GM12878 (cell line): ENCODE results near the gene RAP1B. TPM values are rescaled to one million over a fixed set of nuclear protein-coding genes. Genes with fewer than 3 reads are reported as not detected.

Source experiments
- ASH2L ChIP-seq: fragments of 300-600, 200-600 bp; sonication (generic); IDR thresholded peaks from 2 replicates; pipeline ENCODE4 v1.6.1; 2017; ENCODE audit warnings: low read depth, mild to moderate bottlenecking, borderline replicate concordance
- BHLHE40 ChIP-seq, 2 experiments: fragments of 450-650 bp in 1 of 2; IDR thresholded peaks; 2 replicates each; pipeline ENCODE4 v1.6.1; 2011 to 2017; ENCODE audit warnings: low read depth in 2 of 2, borderline replicate concordance in 1 of 2, improper control_type of control experiment in 1 of 2, low read length in 1 of 2, mild to moderate bottlenecking in 1 of 2
- CBFB ChIP-seq: IDR thresholded peaks from 2 replicates; pipeline ENCODE4 v1.6.1; 2016; ENCODE audit warnings: antibody characterized with exemption, low read depth
- CEBPB ChIP-seq, 2 experiments: fragments of 150-350 bp in 1 of 2; IDR thresholded peaks; 2 replicates each; pipeline ENCODE4 v1.6.1; 2012 to 2014; ENCODE audit warnings: low read depth in 2 of 2, low read length in 2 of 2, borderline replicate concordance in 1 of 2, inconsistent platforms in 1 of 2
- CHD4 ChIP-seq: fragments of 200-600 bp; sonication (generic); IDR thresholded peaks from 2 replicates; pipeline ENCODE4 v1.6.1; 2016; ENCODE audit warnings: mild to moderate bottlenecking
- CREM ChIP-seq: IDR thresholded peaks from 2 replicates; pipeline ENCODE4 v1.6.1; 2014; ENCODE audit warnings: antibody characterized with exemption, low read depth
- EGR1 ChIP-seq, 2 experiments: IDR thresholded peaks; 1 replicate in 1 of 2; 2 replicates in 1 of 2; pipeline ENCODE4 v1.6.1; 2011 to 2012; ENCODE audit warnings: low read depth in 2 of 2, low read length in 2 of 2, borderline replicate concordance in 1 of 2, mild to moderate bottlenecking in 1 of 2, moderate library complexity in 1 of 2
- ESRRA ChIP-seq: IDR thresholded peaks from 2 replicates; pipeline ENCODE4 v1.6.1; 2012; ENCODE audit warnings: mild to moderate bottlenecking, low read length, improper control_type of control experiment
- FOXK2 ChIP-seq: fragments of 450-650 bp; IDR thresholded peaks from 2 replicates; pipeline ENCODE4 v1.6.1; 2017; ENCODE audit warnings: mild to moderate bottlenecking, moderate library complexity
- FOXM1 ChIP-seq: IDR thresholded peaks from 2 replicates; pipeline ENCODE4 v1.6.1; 2012; ENCODE audit warnings: low read depth, mild to moderate bottlenecking, inconsistent platforms, low read length, moderate library complexity
- HDGF ChIP-seq: fragments of 450-650 bp; IDR thresholded peaks from 2 replicates; pipeline ENCODE4 v1.6.1; 2016; ENCODE audit warnings: antibody characterized with exemption
- IKZF1 ChIP-seq: fragments of 450-650 bp; conservative IDR thresholded peaks from 2 replicates; pipeline ENCODE4 v1.6.1; 2017; ENCODE audit warnings: antibody characterized with exemption, mild to moderate bottlenecking
- JUND ChIP-seq: IDR thresholded peaks from 2 replicates; pipeline ENCODE4 v1.6.1; 2012; ENCODE audit warnings: low read depth, mild to moderate bottlenecking, low read length, improper control_type of control experiment, moderate library complexity
- MYB ChIP-seq: fragments of 150-350 bp; IDR thresholded peaks from 2 replicates; pipeline ENCODE4 v1.6.1; 2014; ENCODE audit warnings: mild to moderate bottlenecking, low read depth, low read length, borderline replicate concordance
- NFXL1 ChIP-seq: fragments of 450-650 bp; IDR thresholded peaks from 2 replicates; pipeline ENCODE4 v1.6.1; 2017; ENCODE audit warnings: antibody characterized with exemption, mild to moderate bottlenecking, borderline replicate concordance
- NFYB ChIP-seq: IDR thresholded peaks from 2 replicates; pipeline ENCODE4 v1.6.1; 2011; ENCODE audit warnings: low read depth, mild to moderate bottlenecking, low read length, improper control_type of control experiment, moderate library complexity; ENCODE audit not compliant: insufficient read depth
- NRF1 ChIP-seq: conservative IDR thresholded peaks from 2 replicates; pipeline ENCODE4 v1.6.1; 2011; ENCODE audit warnings: mild to moderate bottlenecking, low read depth, low read length, improper control_type of control experiment
- RAD51 ChIP-seq: fragments of 450-650 bp; IDR thresholded peaks from 2 replicates; pipeline ENCODE4 v1.6.1; 2016; ENCODE audit warnings: moderate library complexity, mild to moderate bottlenecking, inconsistent platforms
- RB1 ChIP-seq: fragments of 450-650 bp; formaldehyde crosslinking; IDR thresholded peaks from 2 replicates; pipeline ENCODE4 v1.6.1; 2017; ENCODE audit warnings: mild to moderate bottlenecking, borderline replicate concordance
- RELA ChIP-seq: fragments of 450-650 bp; IDR thresholded peaks from 2 replicates; pipeline ENCODE4 v1.8.0; 2014; ENCODE audit warnings: borderline replicate concordance; ENCODE audit not compliant: partially characterized antibody
- SIX5 ChIP-seq: IDR thresholded peaks from 2 replicates; pipeline ENCODE4 v1.6.1; 2011; ENCODE audit warnings: mild to moderate bottlenecking, low read depth, low read length, moderate library complexity; ENCODE audit not compliant: severe bottlenecking
- SP1 ChIP-seq: IDR thresholded peaks from one replicate; pipeline ENCODE4 v1.6.1; 2011; ENCODE audit warnings: low read depth, low read length
- ZZZ3 ChIP-seq: IDR thresholded peaks from 2 replicates; pipeline ENCODE4 v1.6.1; 2011; ENCODE audit warnings: low read depth; ENCODE audit not compliant: control insufficient read depth, insufficient read length
- polyA plus RNA-seq, 11 experiments: library from polyadenylated mRNA; depleted of rRNA in 4 of 11; unstranded in 6 of 11; stranded (reverse) in 5 of 11; fragments of >200 nt; fragmentation: Nextera tagmentation in 4 of 11; fragmentation: Illumina TruSeq in 1 of 11; extraction: Ambion mirVana in 4 of 11; extraction: Trizol in 1 of 11; gene quantifications; 1 replicate in 1 of 11; 2 replicates in 10 of 11; pipeline versions ENCODE4 v1.2.1 to v1.2.3, GENCODE V29; 2011 to 2016; ENCODE audit warnings: inconsistent platforms in 2 of 11, missing spikeins in 2 of 11, low read depth in 1 of 11
- total RNA-seq, 4 experiments: library from RNA; depleted of rRNA in 3 of 4; stranded (reverse); fragments of >200 nt in 3 of 4; fragmentation: Illumina TruSeq in 1 of 4; extraction: Trizol in 1 of 4; gene quantifications; 2 replicates each; pipeline versions ENCODE4 v1.2.1 to v1.2.3, GENCODE V29; 2013 to 2021
- TF ChIP-seq, protein P1 (sequence below): fragments of 450-650 bp; IDR thresholded peaks from 2 replicates; pipeline ENCODE4 v1.6.1; 2017; ENCODE audit warnings: low read depth, mild to moderate bottlenecking, moderate library complexity
- TF ChIP-seq, protein P2 (sequence below): fragments of 450-650 bp; IDR thresholded peaks from 2 replicates; pipeline ENCODE4 v1.6.1; 2016; ENCODE audit warnings: mild to moderate bottlenecking, moderate library complexity, borderline replicate concordance
- TF ChIP-seq, protein P3 (sequence below): IDR thresholded peaks from 2 replicates; pipeline ENCODE4 v1.6.1; 2012; ENCODE audit warnings: low read length, inconsistent platforms

Gene RAP1B
- total and polyA plus RNA-seq, 10 of the 15 experiments (the other 5 are each of a cell fraction or from before 2014, with no cell fraction given): 88.9 to 219 (median 127) TPM

DNA sequence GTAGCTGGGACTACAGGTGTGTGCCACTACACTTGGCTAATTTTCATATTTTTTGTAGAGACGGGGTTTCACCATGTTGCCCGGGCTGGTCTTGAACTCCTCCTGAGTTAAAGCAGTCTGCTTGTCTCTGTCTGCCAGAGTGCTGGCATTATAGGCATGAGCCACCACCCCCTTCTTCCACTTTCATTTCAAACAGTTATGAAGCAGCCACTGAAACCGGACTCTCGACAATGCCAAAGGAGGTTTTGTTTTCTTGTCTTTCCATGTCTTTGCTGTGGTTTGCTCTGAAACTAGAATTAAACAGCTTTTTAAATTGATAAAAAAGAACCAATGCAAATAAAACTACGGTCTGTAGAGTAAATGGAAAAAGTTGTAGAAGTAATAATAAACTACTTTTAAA is 30.4 kb downstream of the RAP1B start (continued):
- TF ChIP-seq, protein P1, sequence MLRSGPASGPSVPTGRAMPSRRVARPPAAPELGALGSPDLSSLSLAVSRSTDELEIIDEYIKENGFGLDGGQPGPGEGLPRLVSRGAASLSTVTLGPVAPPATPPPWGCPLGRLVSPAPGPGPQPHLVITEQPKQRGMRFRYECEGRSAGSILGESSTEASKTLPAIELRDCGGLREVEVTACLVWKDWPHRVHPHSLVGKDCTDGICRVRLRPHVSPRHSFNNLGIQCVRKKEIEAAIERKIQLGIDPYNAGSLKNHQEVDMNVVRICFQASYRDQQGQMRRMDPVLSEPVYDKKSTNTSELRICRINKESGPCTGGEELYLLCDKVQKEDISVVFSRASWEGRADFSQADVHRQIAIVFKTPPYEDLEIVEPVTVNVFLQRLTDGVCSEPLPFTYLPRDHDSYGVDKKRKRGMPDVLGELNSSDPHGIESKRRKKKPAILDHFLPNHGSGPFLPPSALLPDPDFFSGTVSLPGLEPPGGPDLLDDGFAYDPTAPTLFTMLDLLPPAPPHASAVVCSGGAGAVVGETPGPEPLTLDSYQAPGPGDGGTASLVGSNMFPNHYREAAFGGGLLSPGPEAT: peak; percentile 43; the same call in 1 of the 2 replicates
- no peak for TF ChIP-seq RB1
- no peak for TF ChIP-seq JUND
- no peak for TF ChIP-seq CEBPB (IDR thresholded peaks at IDR 0.05; ENCODE audit: borderline replicate concordance in 1 of 2, low read depth in 2 of 2, low read length in 2 of 2)
- no peak for TF ChIP-seq ZZZ3
- no peak for TF ChIP-seq MYB
- no peak for TF ChIP-seq ESRRA
- TF ChIP-seq SP1: no peak
- TF ChIP-seq BHLHE40 (IDR thresholded peaks at IDR 0.05; ENCODE audit: borderline replicate concordance in 1 of 2, low read depth in 2 of 2, low read length in 1 of 2): peak in 1 of 2 experiments; percentile 24; a peak in 1 of 4 replicates
- TF ChIP-seq ASH2L: no peak
- TF ChIP-seq CREM: no peak; the same call in 1 of the 2 replicates
- no peak for TF ChIP-seq FOXM1
- TF ChIP-seq NFXL1: no peak
- no peak for TF ChIP-seq FOXK2
- TF ChIP-seq CHD4: no peak
- TF ChIP-seq RELA: no peak
- TF ChIP-seq, protein P2, sequence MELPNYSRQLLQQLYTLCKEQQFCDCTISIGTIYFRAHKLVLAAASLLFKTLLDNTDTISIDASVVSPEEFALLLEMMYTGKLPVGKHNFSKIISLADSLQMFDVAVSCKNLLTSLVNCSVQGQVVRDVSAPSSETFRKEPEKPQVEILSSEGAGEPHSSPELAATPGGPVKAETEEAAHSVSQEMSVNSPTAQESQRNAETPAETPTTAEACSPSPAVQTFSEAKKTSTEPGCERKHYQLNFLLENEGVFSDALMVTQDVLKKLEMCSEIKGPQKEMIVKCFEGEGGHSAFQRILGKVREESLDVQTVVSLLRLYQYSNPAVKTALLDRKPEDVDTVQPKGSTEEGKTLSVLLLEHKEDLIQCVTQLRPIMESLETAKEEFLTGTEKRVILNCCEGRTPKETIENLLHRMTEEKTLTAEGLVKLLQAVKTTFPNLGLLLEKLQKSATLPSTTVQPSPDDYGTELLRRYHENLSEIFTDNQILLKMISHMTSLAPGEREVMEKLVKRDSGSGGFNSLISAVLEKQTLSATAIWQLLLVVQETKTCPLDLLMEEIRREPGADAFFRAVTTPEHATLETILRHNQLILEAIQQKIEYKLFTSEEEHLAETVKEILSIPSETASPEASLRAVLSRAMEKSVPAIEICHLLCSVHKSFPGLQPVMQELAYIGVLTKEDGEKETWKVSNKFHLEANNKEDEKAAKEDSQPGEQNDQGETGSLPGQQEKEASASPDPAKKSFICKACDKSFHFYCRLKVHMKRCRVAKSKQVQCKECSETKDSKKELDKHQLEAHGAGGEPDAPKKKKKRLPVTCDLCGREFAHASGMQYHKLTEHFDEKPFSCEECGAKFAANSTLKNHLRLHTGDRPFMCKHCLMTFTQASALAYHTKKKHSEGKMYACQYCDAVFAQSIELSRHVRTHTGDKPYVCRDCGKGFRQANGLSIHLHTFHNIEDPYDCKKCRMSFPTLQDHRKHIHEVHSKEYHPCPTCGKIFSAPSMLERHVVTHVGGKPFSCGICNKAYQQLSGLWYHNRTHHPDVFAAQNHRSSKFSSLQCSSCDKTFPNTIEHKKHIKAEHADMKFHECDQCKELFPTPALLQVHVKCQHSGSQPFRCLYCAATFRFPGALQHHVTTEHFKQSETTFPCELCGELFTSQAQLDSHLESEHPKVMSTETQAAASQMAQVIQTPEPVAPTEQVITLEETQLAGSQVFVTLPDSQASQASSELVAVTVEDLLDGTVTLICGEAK: no peak
- no peak for TF ChIP-seq HDGF
- TF ChIP-seq SIX5: no peak
- no peak for TF ChIP-seq CBFB
- TF ChIP-seq RAD51: no peak
- no peak for TF ChIP-seq NFYB
- TF ChIP-seq, protein P3, sequence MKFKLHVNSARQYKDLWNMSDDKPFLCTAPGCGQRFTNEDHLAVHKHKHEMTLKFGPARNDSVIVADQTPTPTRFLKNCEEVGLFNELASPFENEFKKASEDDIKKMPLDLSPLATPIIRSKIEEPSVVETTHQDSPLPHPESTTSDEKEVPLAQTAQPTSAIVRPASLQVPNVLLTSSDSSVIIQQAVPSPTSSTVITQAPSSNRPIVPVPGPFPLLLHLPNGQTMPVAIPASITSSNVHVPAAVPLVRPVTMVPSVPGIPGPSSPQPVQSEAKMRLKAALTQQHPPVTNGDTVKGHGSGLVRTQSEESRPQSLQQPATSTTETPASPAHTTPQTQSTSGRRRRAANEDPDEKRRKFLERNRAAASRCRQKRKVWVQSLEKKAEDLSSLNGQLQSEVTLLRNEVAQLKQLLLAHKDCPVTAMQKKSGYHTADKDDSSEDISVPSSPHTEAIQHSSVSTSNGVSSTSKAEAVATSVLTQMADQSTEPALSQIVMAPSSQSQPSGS: no peak
- no peak for TF ChIP-seq EGR1 (IDR thresholded peaks at IDR 0.05; ENCODE audit: borderline replicate concordance in 1 of 2, low read depth in 2 of 2, low read length in 2 of 2)
- TF ChIP-seq NRF1: no peak
- peak; percentile 68 for TF ChIP-seq IKZF1
